ENCODE measurements around the gene PPIP5K2.

DNA sequence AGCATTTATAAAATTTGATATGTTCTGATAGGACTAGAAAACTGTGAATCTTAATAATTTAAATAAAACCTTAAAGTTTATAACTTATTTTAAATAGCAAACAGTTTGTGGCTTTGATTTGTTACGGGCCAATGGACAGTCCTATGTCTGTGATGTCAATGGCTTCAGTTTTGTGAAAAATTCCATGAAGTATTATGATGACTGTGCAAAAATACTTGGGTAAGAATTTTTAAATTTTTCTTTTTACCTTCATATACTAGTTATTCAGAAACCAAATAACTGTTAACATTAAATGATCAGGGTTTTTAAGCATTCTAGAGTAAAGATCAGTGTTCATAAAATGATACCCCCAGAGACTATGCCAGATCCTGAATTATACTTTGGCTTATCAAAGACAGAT is 31.1 kb downstream of the PPIP5K2 start:
- TF ChIP-seq, protein P1, sequence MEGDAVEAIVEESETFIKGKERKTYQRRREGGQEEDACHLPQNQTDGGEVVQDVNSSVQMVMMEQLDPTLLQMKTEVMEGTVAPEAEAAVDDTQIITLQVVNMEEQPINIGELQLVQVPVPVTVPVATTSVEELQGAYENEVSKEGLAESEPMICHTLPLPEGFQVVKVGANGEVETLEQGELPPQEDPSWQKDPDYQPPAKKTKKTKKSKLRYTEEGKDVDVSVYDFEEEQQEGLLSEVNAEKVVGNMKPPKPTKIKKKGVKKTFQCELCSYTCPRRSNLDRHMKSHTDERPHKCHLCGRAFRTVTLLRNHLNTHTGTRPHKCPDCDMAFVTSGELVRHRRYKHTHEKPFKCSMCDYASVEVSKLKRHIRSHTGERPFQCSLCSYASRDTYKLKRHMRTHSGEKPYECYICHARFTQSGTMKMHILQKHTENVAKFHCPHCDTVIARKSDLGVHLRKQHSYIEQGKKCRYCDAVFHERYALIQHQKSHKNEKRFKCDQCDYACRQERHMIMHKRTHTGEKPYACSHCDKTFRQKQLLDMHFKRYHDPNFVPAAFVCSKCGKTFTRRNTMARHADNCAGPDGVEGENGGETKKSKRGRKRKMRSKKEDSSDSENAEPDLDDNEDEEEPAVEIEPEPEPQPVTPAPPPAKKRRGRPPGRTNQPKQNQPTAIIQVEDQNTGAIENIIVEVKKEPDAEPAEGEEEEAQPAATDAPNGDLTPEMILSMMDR (conservative IDR thresholded peaks at IDR 0.05; ENCODE audit: low read depth, low read length): no peak
- TF ChIP-seq EZH2 (IDR thresholded peaks at IDR 0.05; ENCODE audit: borderline replicate concordance, low read depth, low read length, poor library complexity, severe bottlenecking): no peak

All from A673 (cell line).